Stimulated activated CD4-positive, alpha-beta T cell treated with anti-CD3 and anti-CD28 coated beads, Interleukin-12 subunit alpha, Interleukin-12 subunit beta, amount 100 ng/mL, for 24 hours (primary cell): ENCODE data around the gene DIS3L2.
"Not testable (repeated sequence)": the region's sequence is repeated elsewhere in the genome, so short reads cannot be mapped to it uniquely, and the experiment has no call there.

Experiments
- DNase-seq, 2 experiments: peaks; one replicate each; pipeline ENCODE4 v3.0.0-alpha.2; 2020; ENCODE audit warnings: low read depth in 2 of 2

Gene DIS3L2

DNA sequence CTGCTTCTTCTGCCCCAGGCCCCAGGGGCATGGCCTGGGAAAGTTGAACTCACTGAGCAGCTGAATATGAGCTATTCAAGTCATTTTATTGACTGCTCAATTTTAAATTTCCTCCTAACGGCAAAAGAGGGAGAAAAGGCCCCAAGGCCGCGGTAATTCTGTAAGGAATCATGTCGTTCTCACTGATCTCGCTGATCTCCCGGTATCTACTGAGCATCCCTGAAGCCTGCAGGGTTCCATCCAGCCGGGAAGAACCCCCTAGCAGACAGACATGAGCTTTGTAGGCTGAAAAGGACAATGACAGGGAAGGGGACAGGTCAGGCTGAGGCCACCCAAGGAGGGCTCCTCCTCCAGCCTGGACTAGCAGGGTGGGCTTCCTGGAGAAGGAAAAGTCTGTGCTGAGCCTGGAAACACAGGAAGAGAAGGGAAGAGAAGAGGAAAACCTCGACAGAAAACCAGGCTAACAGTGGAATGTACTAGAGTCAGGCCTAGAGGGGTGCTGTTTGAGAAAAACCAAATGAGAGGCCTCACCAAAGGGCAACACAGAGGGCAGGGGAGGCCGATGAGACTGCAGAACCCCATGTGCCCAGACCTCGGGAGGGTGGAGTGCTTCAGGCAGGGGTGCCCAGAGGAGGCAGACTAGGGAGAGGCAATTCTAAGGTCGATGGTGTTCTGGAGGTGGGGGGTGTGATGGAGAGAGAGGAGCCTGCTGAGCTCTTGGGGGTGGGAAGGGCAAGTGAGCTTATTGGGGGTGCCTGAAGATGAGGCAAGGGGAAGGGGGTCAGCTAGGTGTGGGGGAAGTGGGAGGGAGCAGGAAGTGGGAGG lies 32.4 kb upstream of the DIS3L2 start:
- no peak for DNase-seq

GRCh38 chr2:231929961-231930592 lies 31.4 kb upstream of the DIS3L2 start:
- no peak for DNase-seq

DNA sequence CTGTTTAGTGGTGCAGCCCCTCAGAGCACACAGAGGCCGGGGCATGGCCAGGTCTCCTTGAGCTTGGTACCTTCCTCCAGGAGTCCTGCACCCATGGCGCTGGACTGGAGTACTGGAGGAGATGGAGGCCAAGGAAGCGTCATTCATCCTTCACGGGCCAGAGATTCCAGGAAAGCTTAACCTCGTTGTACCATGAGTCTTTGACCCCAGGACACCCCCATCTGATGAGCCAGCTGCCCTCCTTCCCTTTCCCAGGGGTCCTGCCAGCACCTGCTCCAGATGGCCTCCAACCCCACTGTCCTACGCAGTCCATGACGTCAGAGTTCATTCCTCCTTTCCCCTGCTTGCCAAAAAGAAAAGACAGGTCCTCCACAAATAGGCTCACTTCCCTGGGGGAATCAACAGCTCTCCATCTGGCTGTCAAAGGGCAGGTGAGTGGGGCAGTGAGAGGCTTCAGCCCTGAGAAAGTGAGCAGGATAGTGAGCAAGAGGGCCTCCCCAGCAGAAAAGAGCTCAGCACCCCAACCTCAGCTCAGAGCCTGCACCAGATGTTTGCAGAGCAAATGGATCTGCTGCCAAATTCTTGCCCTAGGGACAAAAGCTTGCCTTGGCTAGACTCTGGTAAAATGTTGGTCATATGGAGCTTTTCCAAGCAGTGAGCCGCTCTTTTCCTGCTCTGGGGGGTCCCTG lies 30.8 kb upstream of the DIS3L2 start:
- DNase-seq, result no peak

DNA sequence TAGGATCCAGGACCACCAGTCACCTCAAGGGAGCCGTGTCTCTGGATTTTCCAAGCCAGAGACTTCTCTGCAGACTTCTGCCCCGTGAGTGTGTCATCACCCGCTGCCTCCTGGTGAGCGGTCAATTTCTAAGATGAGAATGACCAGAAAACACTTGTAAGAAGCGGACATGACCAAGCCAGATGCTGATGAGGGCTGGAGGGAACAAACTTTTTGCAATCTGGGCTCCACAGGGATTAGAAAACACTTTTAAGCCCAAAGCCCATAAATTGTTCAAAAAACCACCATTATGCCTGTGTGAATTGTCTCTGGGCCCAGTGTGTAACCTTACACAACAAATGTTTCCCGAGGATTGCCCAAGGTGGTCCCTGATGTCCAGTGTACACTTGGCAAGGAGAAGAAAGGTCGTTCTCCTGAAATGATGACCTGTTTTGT lies 30.0 kb upstream of the DIS3L2 start:
- no peak for DNase-seq

DNA sequence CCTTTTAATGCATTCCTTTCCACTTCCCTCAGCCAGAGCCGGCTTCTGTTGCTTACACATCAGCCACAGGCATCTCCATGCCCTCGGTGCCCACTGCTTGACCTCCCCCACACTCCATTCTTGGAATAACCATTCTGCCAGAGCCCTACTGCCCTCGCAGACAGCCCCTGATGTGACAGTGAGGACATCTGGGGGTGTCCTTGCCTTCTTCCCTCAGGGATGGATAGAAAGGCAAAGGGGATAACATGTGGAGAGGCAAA lies 28.9 kb upstream of the DIS3L2 start:
- DNase-seq, result no peak

GRCh38 chr2:231932985-231933915 lies 28.3 kb upstream of the DIS3L2 start:
- DNase-seq, result no peak

GRCh38 chr2:231933916-231934401 lies 27.6 kb upstream of the DIS3L2 start:
- DNase-seq, result no peak

GRCh38 chr2:231934441-231935206 lies 26.9 kb upstream of the DIS3L2 start:
- no peak for DNase-seq

GRCh38 chr2:231935207-231935524 lies 26.3 kb upstream of the DIS3L2 start:
- DNase-seq, result no peak

GRCh38 chr2:231935815-231936214 lies 25.7 kb upstream of the DIS3L2 start:
- no peak for DNase-seq

- no peak for DNase-seq
Observed at GRCh38 chr2:231936491-231936890, 25.0 kb upstream of the DIS3L2 start.

GRCh38 chr2:231937057-231937456 lies 24.5 kb upstream of the DIS3L2 start:
- DNase-seq, result no peak

- no peak for DNase-seq
Observed at GRCh38 chr2:231939022-231939421, 22.5 kb upstream of the DIS3L2 start.

DNA sequence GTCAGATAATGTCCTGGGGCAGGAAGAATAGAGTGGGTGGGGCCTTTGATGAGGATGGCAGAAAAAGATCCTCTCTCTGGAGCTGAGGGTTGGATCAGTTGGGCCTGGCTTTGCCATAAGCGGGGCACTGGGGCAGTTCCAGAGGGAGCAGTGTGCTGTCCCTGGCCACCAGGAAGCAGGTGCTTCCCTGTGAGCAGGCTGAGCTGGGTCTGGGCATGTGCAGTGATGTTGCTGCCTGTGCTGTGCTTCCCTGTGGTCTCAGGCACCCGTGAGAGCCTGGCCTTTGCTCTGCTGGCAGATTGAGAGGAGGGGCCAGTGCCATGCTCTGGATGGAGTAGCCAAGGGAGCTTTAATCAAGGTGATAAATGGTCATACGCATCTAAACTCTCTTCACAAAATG lies 20.7 kb upstream of the DIS3L2 start:
- no peak for DNase-seq

DNA sequence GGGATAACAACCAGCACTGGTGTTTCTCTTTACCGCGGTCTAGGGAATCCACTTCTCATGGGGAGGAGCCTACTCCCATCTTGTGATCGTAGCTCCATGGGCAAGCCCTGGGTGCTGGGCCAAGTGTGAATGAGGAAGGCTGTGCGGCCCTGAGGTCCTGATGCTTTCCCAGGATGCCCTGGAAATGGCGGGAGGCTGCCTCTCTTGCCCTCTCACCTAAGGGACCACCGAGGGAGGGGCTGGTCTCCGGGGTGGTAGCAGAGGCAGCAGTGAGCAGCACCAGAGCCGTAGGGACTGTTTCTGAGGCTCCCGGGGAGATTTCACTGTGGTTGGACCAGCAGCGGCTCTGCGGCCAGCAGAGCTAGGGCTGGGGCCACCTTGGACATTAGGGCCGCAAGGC lies 19.8 kb upstream of the DIS3L2 start:
- DNase-seq, result no peak

DNA sequence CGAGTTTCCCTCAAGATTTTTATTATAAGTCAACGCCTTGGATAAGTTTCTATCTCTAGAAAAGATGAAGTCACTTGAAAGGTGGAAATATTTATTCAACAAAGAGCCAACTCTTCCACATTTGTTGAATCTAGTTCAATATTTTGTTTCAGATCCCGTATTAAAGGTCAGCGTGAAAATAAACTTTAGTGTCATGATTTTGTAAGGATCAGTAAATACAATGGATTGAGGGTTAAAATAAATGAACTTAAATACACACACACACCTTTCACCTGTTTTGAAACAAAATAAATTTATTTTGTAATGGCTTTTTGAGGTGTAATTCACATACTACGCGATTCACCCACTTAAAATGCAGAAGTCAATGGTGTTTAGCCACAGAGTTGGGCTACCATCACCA lies 19.3 kb upstream of the DIS3L2 start:
- DNase-seq, result no peak

GRCh38 chr2:231946241-231946814 lies 15.2 kb upstream of the DIS3L2 start:
- no peak for DNase-seq

DNA sequence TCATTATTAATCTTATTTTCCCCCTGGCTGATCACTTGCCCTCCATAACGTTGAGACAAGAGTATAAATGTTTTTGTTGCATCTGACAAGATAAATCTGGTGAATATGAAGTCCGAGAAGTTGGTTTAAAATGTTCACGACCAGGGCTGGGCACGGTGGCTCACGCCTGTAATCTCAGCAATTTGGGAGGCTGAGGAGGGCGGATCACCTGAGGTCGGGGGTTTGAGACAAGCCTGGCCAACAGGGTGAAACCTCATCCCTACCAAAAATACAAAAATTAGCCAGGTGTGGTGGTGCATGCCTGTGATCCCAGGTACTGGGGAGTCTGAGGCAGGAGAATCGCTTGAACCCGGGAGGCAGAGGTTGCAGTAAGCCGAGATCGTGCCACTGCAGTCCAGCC lies 14.4 kb upstream of the DIS3L2 start:
- not testable (repeated sequence) for DNase-seq

- no peak for DNase-seq
Observed at GRCh38 chr2:231947694-231948093, 13.8 kb upstream of the DIS3L2 start.

DNA sequence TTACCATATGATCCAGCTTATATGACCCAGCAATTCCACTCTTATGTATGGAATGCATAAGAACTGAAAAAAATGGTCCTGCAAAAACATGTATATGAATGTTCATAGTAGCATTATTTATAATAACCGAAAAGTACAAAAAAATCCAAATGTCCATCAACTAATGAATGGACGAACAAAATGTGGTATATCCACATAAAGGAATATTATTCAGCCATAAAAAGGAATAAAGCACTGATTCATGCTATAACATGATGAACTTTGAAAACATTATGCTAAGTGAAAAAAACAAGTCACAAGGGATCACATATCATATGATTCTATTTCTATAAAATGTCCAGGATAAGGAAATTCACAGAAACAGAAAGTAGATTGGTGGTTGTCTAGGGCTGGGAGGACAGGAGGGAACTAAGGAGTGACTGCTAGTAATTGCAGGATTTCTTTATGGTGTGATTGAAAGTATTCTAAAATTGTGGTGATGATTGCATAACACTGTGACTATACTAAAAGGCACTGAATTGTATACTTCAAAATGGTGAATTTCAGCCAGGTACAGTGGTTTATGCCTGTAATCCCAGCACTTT lies 10.0 kb upstream of the DIS3L2 start:
- DNase-seq, result no peak
